ENCODE data around the gene BPIFB6. TPM values are rescaled to one million over a fixed set of nuclear protein-coding genes. Genes with fewer than 3 reads are reported as not detected.

Gene BPIFB6
- polyA plus RNA-seq, 1 of the 3 experiments (the other 2 are of a cell fraction): not detected

- 74% methylated on average over 8 of the region's 16 CpGs for WGBS (ENCODE audit: low lambda C conversion rate)
- H2AFZ ChIP-seq (ENCODE audit: low read depth): no peak overlapping the region
- TF ChIP-seq JUND (IDR thresholded peaks at IDR 0.05): no peak
- TF ChIP-seq RFX5 (IDR thresholded peaks at IDR 0.05; ENCODE audit: low read length): no peak
- TF ChIP-seq RCOR1 (IDR thresholded peaks at IDR 0.05; ENCODE audit: low read length): no peak
- TF ChIP-seq MXI1 (IDR thresholded peaks at IDR 0.05; ENCODE audit: low read depth, low read length): no peak
- TF ChIP-seq RAD21 (IDR thresholded peaks at IDR 0.05; ENCODE audit: low read length): no peak
- no peak for TF ChIP-seq REST (IDR thresholded peaks at IDR 0.05; ENCODE audit: low read depth, low read length)
- no peak for TF ChIP-seq TAF1 (IDR thresholded peaks at IDR 0.05; ENCODE audit: borderline replicate concordance, low read depth, low read length)
- TF ChIP-seq FOXM1 (IDR thresholded peaks at IDR 0.05; ENCODE audit: low read depth): no peak
- TF ChIP-seq RXRA (IDR thresholded peaks at IDR 0.05; ENCODE audit: borderline replicate concordance, low read depth): no peak
- TF ChIP-seq NRF1 (IDR thresholded peaks at IDR 0.05; ENCODE audit: low read depth, low read length): no peak
- TF ChIP-seq, protein P1, sequence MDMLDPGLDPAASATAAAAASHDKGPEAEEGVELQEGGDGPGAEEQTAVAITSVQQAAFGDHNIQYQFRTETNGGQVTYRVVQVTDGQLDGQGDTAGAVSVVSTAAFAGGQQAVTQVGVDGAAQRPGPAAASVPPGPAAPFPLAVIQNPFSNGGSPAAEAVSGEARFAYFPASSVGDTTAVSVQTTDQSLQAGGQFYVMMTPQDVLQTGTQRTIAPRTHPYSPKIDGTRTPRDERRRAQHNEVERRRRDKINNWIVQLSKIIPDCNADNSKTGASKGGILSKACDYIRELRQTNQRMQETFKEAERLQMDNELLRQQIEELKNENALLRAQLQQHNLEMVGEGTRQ (IDR thresholded peaks at IDR 0.05; ENCODE audit: borderline replicate concordance, low read depth, low read length): no peak
- no peak for TF ChIP-seq ELF1 (IDR thresholded peaks at IDR 0.05)
- no peak for TF ChIP-seq YY1 (IDR thresholded peaks at IDR 0.05; ENCODE audit: low read depth)
- TF ChIP-seq POLR2AphosphoS5 (IDR thresholded peaks at IDR 0.05; ENCODE audit: low read depth, low read length): no peak
- TF ChIP-seq MAX (IDR thresholded peaks at IDR 0.05; ENCODE audit: low read depth): no peak
- TF ChIP-seq USF1 (IDR thresholded peaks at IDR 0.05; ENCODE audit: borderline replicate concordance, low read depth): no peak
- no peak for TF ChIP-seq GATA2 (CRISPR knock-in tag; IDR thresholded peaks at IDR 0.05)
- TF ChIP-seq FOSL2 (IDR thresholded peaks at IDR 0.05; ENCODE audit: borderline replicate concordance, low read depth): no peak
- no peak for TF ChIP-seq MEF2A (IDR thresholded peaks at IDR 0.05; ENCODE audit: borderline replicate concordance, low read depth)
- CTCF ChIA-PET: interaction anchor here (0.8 kb wide), 1 partner anchor 103 kb away, joined by 3 read pairs; no protein-coding TSS in a partner anchor
- H3K4me3 ChIP-seq (ENCODE audit: low read depth in 2 of 2, low read length in 1 of 2): no peak overlapping the region
- H3K27me3 ChIP-seq (ENCODE audit: insufficient read depth): no peaks in the 10 kb centered on the region; the same call in 1 of the 2 replicates
- DNase-seq: no peak
- no peak overlapping the region for H3K4me2 ChIP-seq
- no peak overlapping the region for H3K9ac ChIP-seq
- no peaks in the 10 kb centered on the region for H3K9me3 ChIP-seq
- POLR2A ChIA-PET: no interaction called here
- no peaks in the 10 kb centered on the region for H4K20me1 ChIP-seq (ENCODE audit: insufficient read depth)
- no peaks in the 10 kb centered on the region for H3K4me1 ChIP-seq (ENCODE audit: control insufficient read depth in 1 of 2, insufficient read depth in 2 of 2, low read depth in 1 of 2, low read length in 1 of 2)
- H3F3A ChIP-seq (replicated peaks; ENCODE audit: insufficient read depth): no peaks in the 10 kb centered on the region
- no peak overlapping the region for H3K27ac ChIP-seq (ENCODE audit: low read depth in 2 of 2, low read length in 1 of 2)
- H3K79me2 ChIP-seq (ENCODE audit: insufficient read depth): no peaks in the 10 kb centered on the region
- no peaks in the 10 kb centered on the region for H3K36me3 ChIP-seq (replicated peaks in 1 of 2; ENCODE audit: control insufficient read depth in 1 of 2, insufficient read depth in 2 of 2, low read length in 1 of 2)
- H3K9me2 ChIP-seq: no peaks in the 10 kb centered on the region
Observed at GRCh38 chr20:32988008-32988407, 43.4 kb upstream of the BPIFB6 start.

Data from SK-N-SH (cell line).